CD4-positive, alpha-beta T cell treated with Interleukin-15 for 4 hours (primary cell): Measurements from ENCODE around the gene CSNK1D.
"Not testable (repeated sequence)": the region's sequence is repeated elsewhere in the genome, so short reads cannot be mapped to it uniquely, and the experiment has no call there.

Experiments used
- DNase-seq: peaks from one replicate; pipeline ENCODE4 v3.0.0-alpha.2; 2020; ENCODE audit warnings: low spot score

The CSNK1D gene

GRCh38 chr17:82193050-82193449 lies 80.5 kb downstream of the CSNK1D start:
- not testable (repeated sequence) for DNase-seq
